GM20000 (cell line): ENCODE measurements around the gene PTRH2.
A peak's percentile ranks its signal among the peaks of the same experiment; 100 is the strongest.
"Not testable (repeated sequence)": the region's sequence is repeated elsewhere in the genome, so short reads cannot be mapped to it uniquely, and the experiment has no call there.

Source experiments
- DNase-seq: peaks from one replicate; pipeline ENCODE4 v3.0.0; 2012; ENCODE audit warnings: low spot score
- CTCF ChIP-seq: IDR thresholded peaks from 2 replicates; pipeline ENCODE4 v1.5.1; 2012; ENCODE audit warnings: mild to moderate bottlenecking, control low read depth; ENCODE audit errors: extremely low read depth, missing control alignments

The PTRH2 gene

DNA sequence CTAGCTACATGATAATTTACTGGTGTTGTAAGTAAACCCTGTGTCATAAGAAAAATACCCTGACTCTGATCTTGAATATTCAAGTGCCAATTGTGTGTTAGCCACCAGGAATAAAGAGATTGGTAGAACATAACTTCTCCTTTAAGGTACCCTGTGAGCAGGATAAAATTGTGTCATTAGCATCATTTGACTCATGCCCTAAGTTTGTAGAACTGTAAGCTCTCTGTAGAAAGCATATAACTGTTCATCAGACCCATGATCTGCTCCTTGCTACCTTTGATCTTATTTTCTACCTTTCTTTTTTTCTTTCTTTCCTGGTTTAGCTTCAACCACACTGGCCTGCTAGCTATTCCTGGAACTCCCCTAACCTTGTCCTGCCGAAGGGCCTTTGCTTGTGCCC lies 35.8 kb downstream of the PTRH2 start:
- no peak for DNase-seq
- TF ChIP-seq CTCF = no peak

GRCh38 chr17:59669944-59670343 lies 37.3 kb downstream of the PTRH2 start:
- TF ChIP-seq CTCF = no peak
- peak; percentile 28 for DNase-seq

DNA sequence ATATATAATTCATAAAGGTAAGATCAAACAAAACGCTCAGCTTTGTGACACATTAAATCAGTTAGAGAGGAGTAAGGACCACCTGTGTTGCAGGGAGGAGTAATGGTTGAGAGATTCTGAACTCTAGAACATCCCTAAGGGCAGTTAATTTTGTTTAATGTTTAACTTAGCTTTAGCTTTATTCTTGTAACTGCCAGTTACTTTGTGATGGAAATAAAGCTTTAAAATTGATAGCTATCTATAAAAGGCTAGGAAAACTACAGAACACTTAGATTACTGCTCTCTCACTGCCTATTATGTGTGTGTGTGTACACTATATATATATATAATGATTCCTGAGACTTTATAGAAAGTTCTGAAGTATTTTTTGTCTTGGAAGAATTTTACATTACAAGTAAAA lies 37.8 kb downstream of the PTRH2 start:
- TF ChIP-seq CTCF = no peak
- DNase-seq = peak; percentile 14

DNA sequence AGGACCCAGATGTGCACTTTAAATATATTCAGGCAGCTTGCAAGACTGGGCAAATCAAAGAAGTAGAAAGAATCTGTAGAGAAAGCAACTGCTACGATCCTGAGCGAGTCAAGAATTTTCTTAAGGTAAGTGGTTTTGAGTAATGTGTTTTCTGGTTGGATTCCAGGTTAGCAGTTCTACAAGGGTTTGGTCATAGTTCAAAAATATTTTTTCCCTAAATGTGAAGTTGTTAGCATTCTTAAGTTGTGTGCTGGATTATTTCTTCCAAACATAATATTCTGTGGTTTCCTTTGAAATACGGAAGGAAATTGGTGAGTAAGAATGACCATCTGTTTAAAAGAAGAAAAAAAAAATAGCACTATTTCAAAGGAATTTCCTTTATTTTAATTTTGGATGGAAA lies 38.4 kb downstream of the PTRH2 start:
- no peak for TF ChIP-seq CTCF
- DNase-seq = no peak

DNA sequence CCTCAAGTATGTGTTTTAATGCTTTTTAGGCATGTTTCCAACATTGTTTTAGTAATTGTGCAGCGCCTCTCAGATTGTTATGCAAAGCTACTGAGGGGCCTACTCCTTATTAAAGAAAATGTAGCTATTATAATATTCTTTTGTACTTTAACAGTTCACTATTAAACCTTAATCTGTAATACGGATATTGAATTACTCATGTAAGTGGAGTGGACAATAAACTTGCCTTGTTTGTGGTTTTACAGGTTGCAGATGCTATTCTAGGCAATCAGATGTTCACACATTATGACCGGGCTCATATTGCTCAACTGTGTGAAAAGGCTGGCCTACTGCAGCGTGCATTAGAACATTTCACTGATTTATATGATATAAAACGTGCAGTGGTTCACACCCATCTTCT lies 41.0 kb downstream of the PTRH2 start:
- TF ChIP-seq CTCF = no peak

GRCh38 chr17:59656624-59657023 lies 50.6 kb downstream of the PTRH2 start:
- DNase-seq = not testable (repeated sequence)

More for the DNA sequence above, 41.0 kb downstream of the PTRH2 start:
- no peak for DNase-seq

DNA sequence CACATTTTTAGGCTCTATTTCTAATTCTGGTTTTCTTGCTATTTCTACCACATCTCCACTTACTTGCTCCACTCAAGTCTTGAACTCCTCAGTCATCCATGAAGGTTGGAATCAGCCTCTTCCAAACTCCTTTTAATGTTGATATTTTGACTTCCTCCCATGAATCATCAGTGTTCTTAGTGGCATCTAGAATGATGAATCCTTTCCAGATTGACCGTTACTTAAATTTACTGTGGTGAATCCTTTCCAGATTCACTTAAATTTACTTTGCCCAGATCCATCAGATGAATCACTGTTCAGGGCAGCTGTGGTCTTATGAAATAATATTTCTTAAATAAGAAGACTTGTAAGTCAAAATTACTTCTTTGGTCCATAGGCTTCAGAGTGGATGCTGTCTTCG lies 55.1 kb downstream of the PTRH2 start:
- no peak for DNase-seq

DNA sequence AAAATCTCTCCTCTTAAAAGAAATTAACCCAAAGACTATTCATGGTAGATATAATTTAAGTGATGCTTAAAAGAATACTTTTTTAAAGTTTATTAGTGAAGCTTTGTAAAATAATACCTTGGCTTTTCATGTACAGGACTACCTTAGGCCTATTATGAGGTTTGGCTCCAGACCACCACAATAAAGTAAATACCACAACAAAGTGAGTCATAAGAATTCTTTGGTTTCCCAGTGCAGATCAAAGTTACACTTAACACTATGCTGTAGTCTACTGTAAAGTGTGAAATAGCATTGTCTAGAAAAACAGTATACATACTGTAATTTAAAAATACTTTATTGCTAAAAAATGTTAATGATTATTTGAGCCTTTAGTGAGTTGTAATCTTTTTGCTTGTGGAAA lies 55.9 kb downstream of the PTRH2 start:
- DNase-seq = no peak

More for the DNA sequence above, 55.1 kb downstream of the PTRH2 start:
- TF ChIP-seq CTCF = no peak

More for the DNA sequence above, 55.9 kb downstream of the PTRH2 start:
- no peak for TF ChIP-seq CTCF
